HG03439 (cell line): ENCODE data around the gene HACD1.
"Not testable (repeated sequence)": the region's sequence is repeated elsewhere in the genome, so short reads cannot be mapped to it uniquely, and the experiment has no call there.

Source experiments
- ATAC-seq: cut with Tn5 transposase; IDR thresholded peaks from one replicate; pipeline ENCODE4 v1.9.1; 2021; ENCODE audit warnings: mild to moderate bottlenecking, moderate library complexity; ENCODE audit not compliant: unreplicated experiment

The HACD1 gene

GRCh38 chr10:17643755-17644484 lies 26.7 kb upstream of the HACD1 start, which contains the start of gene STAM:
TSS of gene STAM (plus strand) at chr10:17644151. CDS start at chr10:17644340, 189 bp downstream.
- peak; percentile 95 for ATAC-seq

GRCh38 chr10:17643339-17643754 lies 26.2 kb upstream of the HACD1 start:
- peak; percentile 28 for ATAC-seq

DNA sequence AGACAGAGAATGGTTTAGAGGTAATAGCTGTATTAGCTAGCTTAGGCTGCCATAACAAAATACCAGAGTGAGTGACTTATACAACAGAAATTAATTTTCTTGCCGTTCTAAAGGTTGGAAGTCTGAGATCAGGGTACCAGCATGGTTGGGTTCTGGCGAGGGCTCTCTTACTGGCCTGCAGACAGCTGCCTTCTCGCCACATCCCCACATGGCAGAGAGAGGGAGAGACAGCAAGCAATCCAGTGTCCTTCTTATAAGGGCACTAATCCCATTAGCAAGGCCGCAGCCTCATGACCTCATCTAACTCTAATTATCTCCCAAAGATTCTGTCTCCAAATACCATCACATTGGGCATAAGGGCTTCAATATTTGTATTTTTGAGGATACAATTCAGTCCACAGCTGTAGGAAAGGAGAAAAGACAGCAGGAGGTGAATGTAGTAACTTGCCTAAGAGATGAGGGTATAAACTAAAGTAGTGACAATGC lies 23.2 kb upstream of the HACD1 start:
- no peak for ATAC-seq

DNA sequence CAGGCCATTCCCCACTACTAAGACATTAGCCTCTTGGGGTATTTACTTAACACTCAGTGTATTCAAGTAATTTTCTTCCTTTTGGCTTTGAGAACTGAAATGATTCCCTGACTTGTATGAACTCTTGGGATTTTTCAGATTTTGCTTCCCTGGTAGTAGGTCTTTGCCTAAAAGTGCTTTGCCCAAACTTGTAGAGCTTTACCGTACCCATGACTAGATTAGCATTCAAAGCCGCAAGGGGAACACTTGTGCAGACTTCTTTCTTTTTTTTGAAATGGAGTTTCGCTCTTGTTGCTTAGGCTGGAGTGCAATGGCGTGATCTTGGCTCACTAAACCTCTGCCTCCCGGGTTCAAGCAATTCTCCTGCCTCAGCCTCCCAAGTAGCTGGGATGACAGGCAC lies 20.7 kb upstream of the HACD1 start:
- no peak for ATAC-seq

- ATAC-seq: no peak
These were observed 16.2 kb upstream of the HACD1 start for GRCh38 chr10:17633353-17633752.

DNA sequence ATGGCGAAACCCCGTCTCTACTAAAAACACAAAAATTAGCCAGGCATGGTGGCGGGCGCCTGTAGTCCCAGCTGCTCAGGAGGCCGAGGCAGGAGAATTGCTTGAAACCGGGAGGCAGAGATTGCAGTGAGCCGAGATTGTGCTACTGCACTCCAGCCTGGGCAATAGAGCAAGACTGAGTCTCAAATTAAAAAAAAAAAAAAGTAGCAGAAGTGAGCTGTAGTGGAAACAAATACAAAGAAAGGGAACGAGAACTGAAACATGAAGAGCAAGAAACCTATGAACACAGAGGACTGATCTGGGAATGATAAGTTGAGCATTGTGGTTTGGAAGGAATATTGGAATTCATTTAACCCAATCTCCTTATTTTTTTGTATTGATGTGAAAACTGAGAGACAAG lies 15.4 kb upstream of the HACD1 start:
- ATAC-seq: not testable (repeated sequence)

GRCh38 chr10:17626656-17627055 lies 9.5 kb upstream of the HACD1 start:
- ATAC-seq: no peak

- ATAC-seq: no peak
These were observed 7.8 kb upstream of the HACD1 start for GRCh38 chr10:17624996-17625395.

- no peak for ATAC-seq
These were observed 4.9 kb upstream of the HACD1 start for GRCh38 chr10:17622061-17622460.

GRCh38 chr10:17616403-17617030 lies 657 bp downstream of the HACD1 start:
- ATAC-seq: peak; percentile 42

DNA sequence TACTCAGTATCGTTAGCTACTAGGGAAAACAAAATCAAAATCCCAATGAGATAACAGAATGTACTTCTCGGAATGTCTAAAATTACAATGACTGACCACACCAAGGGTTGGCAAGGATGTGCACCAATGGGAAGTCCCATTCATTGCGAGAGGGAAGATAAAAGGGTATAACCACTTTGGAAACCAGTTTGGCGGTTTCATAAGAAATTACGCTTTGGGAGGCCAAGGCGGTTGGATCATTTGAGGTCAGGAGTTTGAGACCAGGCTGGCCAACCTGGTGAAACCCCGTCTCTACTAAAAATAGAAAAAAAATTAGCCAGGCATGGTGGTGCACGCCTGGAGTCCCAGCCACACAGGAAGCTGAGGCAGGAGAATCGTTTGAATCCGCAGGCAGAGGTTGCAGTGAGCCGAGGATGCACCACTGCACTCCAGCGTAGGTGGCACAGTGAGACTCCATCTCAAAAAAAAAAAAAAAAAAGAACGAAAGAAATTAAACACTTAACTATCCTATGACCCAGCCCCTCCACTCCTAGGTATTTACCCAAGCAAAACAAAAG lies 7.6 kb downstream of the HACD1 start:
- ATAC-seq: no peak

- peak; percentile 83 for ATAC-seq
These were observed 9.4 kb downstream of the HACD1 start for GRCh38 chr10:17607603-17608332.

- no peak for ATAC-seq
These were observed 10.1 kb downstream of the HACD1 start for GRCh38 chr10:17607060-17607459.

DNA sequence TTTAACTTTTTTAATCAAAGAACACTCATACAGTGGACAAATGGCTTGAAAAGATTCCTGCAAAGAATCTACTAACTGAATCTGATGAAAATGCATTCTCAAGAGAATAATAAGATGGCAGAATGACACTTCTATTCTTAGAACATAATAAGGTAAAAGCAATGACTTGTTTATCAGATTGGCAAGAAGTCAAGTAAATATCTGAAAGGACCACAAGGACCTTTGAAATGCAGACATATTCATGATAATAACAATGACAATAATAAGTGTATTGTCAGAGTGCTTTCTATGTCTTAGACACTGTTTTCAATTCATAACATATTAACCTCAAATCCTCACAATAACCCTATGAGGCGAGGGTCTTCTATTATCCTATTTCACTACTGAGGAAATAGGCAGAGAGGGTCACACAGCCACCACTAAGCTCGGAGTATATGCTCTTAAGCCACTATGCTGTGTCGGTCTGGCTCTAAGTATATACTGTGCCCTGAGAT lies 10.6 kb downstream of the HACD1 start:
- ATAC-seq: no peak

GRCh38 chr10:17605936-17606335 lies 11.2 kb downstream of the HACD1 start:
- no peak for ATAC-seq

DNA sequence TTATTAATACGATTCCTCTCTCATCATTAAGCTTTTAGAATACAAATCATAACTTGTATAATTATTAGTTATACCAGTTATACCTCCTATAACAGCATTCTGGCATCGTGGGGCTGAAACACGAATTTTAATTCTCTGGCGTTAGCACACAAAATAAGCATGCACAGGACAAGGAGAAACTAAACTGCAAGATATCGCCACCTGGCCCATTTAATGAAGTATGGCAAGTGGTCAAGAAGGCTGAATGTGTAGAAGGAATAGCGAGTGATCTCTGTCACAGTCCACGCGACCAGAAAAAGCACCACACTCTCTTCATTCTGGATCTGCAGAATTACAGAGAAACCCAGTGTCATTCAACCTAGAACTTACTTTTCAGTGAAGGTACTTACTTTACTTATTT lies 18.1 kb downstream of the HACD1 start:
- ATAC-seq: no peak

- no peak for ATAC-seq
These were observed 19.8 kb downstream of the HACD1 start for GRCh38 chr10:17597386-17597785.

GRCh38 chr10:17590969-17591645 lies 26.1 kb downstream of the HACD1 start:
- ATAC-seq: no peak

DNA sequence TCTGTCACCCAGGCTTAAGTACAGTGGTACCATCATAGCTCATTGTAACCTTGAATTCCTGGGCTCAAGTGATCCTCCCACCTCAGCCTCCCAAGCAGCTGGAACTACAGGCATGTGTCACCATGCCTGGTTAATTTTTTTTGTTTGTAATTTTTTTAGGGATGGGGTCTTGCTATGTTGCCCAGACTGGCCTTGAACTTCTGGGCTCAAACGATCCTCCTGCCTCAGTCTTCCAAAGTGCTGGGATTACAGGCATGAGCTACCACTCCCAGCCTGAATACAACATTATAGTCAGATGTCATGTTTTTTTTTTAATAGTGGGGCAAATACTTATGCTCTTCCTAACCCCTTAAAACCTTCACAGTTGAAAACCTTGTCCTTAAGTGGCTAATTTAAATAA lies 27.9 kb downstream of the HACD1 start:
- not testable (repeated sequence) for ATAC-seq

DNA sequence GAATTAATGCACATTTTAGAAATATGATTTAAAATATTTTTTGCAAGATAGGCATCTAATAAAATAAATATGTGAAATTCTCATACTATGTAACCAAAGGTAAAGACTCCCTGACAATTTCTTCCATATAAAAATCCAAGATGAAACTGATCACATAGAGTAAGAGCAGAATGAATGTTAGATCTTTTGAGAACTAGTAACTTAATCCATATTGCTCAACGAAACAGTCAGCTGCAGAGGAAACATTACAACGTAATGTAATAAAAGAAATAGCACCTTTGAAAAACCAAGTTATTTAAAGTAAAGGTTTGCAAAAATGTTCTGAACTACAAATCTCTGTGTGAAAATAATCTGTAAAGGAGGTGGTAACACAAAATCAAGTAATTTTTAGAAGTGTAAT lies 28.8 kb downstream of the HACD1 start:
- ATAC-seq: no peak

GRCh38 chr10:17587321-17587720 lies 29.9 kb downstream of the HACD1 start:
- not testable (repeated sequence) for ATAC-seq
